22Rv1 (cell line): ENCODE measurements around the gene LHX8.

Experiments used
- H3K27ac ChIP-seq: fragments of 450-650 bp; 2 replicates; pipeline ENCODE4 v1.5.1; 2017
- ZFX ChIP-seq: fragments of 450-650 bp; IDR thresholded peaks from 2 replicates; pipeline ENCODE4 v1.6.1; 2017; ENCODE audit warnings: antibody characterized with exemption, borderline replicate concordance
- TF ChIP-seq, protein P1 (sequence below): fragments of 450-650 bp; IDR thresholded peaks from 2 replicates; pipeline ENCODE4 v1.5.1; 2017; ENCODE audit warnings: mild to moderate bottlenecking

LHX8 gene

DNA sequence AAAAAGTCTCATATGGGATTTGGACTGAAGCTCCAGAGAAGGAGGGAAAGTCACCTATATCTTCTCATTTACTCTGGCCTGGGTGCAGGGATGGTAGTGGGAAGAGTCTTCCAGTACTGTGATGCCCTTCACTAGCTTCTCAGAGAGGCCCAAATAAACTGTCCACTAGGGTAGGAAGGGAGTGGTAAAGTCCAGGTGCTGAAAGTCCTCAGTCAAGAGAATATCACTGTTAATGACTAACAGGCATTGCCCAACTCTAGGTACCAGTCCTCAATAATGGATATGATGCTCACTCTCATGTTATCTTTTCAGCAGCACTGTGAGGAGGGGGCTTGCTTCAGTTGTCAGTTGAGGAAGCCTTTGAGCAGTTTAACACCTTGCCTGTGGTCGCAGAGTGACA is 64.0 kb downstream of the LHX8 start:
- TF ChIP-seq, protein P1, sequence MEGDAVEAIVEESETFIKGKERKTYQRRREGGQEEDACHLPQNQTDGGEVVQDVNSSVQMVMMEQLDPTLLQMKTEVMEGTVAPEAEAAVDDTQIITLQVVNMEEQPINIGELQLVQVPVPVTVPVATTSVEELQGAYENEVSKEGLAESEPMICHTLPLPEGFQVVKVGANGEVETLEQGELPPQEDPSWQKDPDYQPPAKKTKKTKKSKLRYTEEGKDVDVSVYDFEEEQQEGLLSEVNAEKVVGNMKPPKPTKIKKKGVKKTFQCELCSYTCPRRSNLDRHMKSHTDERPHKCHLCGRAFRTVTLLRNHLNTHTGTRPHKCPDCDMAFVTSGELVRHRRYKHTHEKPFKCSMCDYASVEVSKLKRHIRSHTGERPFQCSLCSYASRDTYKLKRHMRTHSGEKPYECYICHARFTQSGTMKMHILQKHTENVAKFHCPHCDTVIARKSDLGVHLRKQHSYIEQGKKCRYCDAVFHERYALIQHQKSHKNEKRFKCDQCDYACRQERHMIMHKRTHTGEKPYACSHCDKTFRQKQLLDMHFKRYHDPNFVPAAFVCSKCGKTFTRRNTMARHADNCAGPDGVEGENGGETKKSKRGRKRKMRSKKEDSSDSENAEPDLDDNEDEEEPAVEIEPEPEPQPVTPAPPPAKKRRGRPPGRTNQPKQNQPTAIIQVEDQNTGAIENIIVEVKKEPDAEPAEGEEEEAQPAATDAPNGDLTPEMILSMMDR = no peak
- no peak for TF ChIP-seq ZFX
- H3K27ac ChIP-seq = no peak overlapping the region

DNA sequence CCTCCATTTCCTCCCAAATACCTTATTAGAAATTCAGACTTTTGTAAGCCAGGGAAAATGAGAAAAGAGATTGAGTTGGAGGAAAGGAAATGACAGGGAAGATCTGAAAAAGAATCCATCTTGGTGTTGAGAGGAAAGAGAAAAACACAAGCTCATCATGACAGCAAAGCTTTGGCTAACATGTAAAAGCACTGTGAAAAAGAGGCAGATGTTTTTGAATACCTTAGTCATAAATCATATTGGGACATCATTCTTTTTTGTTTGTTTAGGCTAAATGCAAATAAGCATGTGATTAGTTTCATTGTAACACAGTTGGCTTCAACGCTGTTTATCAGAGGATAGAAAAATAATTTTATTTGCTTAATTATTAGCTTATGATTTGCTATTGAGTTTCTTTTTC is 64.6 kb downstream of the LHX8 start:
- TF ChIP-seq ZFX = no peak
- TF ChIP-seq, protein P1 = no peak
- no peak overlapping the region for H3K27ac ChIP-seq

DNA sequence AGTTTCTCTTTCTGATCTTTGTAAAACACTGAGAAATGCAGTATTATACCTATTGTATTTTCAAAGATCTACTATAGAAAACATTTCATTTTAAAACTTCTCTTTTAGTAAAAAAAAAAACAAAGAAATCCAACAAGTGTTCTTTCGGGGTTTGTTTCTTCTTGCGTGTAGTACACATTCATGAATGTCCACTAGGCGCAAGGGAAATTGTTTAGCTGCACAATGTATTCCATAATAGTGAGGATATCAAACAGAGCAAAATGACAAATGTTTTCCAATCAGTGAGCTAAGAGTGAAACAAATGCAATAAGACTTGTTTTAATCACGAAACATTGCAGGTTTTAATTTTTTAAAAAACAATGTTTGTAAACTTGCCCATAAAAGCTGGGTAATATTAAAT is 68.6 kb downstream of the LHX8 start:
- no peak overlapping the region for H3K27ac ChIP-seq
- TF ChIP-seq, protein P1 = no peak
- no peak for TF ChIP-seq ZFX

DNA sequence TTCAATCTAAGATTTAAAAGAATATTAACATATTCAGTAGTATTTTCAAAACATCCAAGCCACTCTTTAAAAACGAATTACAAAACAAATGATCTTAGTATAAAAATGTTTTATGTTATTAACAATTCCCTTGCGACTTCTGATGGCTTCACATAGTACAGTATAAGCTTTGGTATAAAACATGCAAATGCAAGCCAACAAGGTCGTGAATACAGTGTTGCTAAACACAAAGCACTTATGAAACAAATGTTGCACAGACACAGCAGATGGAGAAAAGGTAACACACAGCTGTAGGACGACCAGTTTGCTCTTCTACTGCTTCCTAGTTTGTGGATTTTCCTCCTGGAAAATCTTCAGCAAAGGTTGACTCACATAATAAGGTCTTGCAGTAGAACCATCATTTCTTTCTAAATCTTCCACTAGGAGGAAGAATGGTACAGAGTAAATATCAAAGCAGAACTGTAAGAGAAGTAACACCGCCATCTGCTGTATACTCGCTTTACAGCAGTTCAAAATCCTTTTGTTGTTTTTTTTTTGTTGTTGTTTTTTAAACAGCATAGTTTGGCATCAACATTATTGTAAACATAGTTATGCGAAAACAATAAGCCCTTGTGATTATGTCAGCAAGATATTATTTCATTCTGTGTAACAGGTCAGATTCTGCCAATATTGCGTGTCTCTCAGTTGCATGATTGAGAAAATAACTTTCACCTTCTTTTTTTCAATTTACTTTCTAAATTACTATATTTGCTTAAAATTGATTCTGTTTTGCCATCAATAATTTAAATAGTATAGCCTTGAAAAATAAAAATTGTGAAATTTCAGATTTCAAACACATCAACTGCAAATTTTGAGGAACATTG is 69.5 kb downstream of the LHX8 start:
- TF ChIP-seq, protein P1 = peak; percentile 89
- no peak for TF ChIP-seq ZFX
- H3K27ac ChIP-seq = no peak overlapping the region

DNA sequence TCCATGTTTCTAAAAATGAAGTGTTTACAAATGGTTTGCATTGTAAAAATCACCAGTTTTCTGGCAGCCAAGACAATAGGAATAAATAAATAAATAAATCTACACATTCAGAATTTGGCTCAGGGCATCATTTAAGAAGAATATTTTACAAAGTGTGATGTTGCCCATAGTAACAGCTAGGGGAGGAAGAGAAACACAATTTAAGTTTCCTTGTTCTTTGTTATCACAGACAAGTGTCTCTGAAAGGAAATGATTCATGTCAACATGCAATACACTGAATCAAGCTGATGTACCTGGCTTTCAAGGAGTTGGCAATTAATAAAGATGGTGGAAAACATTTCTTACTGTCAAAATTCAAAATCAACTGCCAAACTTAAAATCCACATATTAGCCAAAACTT is 74.7 kb downstream of the LHX8 start:
- no peak for TF ChIP-seq ZFX
- TF ChIP-seq, protein P1 = no peak
- H3K27ac ChIP-seq = no peak overlapping the region
